SH-SY5Y (cell line): ENCODE data around the gene OR2M5.

Experiments used
- GATA2 ChIP-seq: IDR thresholded peaks from 2 replicates; pipeline ENCODE4 v1.6.1; 2011; ENCODE audit warnings: mild to moderate bottlenecking, low read depth, low read length
- GATA3 ChIP-seq: IDR thresholded peaks from 2 replicates; pipeline ENCODE4 v1.6.1; 2011; ENCODE audit warnings: low read depth, mild to moderate bottlenecking, low read length, moderate library complexity

GRCh38 chr1:248140846-248141245, 4.1 kb upstream of the OR2M5 start:
- TF ChIP-seq GATA2 (no peak), GATA3 (no peak)
